IPS-18a (cell line): ENCODE data around the gene OSBP2.

Source experiments
- H3K27ac ChIP-seq: one replicate; pipeline ENCODE4 v1.5.1; 2013; ENCODE audit warnings: low read length
- H3K27me3 ChIP-seq: one replicate; pipeline ENCODE4 v1.6.1; 2013; ENCODE audit warnings: mild to moderate bottlenecking, low read length; ENCODE audit not compliant: control insufficient read depth, insufficient read depth
- H3K36me3 ChIP-seq: one replicate; pipeline ENCODE4 v1.6.1; 2013; ENCODE audit warnings: low read depth, low read length; ENCODE audit not compliant: control insufficient read depth
- H3K4me1 ChIP-seq: one replicate; pipeline ENCODE4 v1.6.1; 2013; ENCODE audit warnings: low read depth, low read length; ENCODE audit not compliant: control insufficient read depth
- H3K4me3 ChIP-seq: one replicate; pipeline ENCODE4 v1.5.1; 2013; ENCODE audit warnings: low read length
- H3K9ac ChIP-seq: one replicate; pipeline ENCODE4 v1.6.1; 2013; ENCODE audit warnings: mild to moderate bottlenecking, low read length, moderate library complexity
- H3K9me3 ChIP-seq: one replicate; pipeline ENCODE4 v1.6.1; 2013; ENCODE audit warnings: low read depth, low read length; ENCODE audit not compliant: control insufficient read depth

Gene OSBP2

GRCh38 chr22:30856741-30857502 is 162.2 kb downstream of the OSBP2 start:
- no peaks in the 10 kb centered on the region for H3K36me3 ChIP-seq
- H3K27ac ChIP-seq, result no peak overlapping the region

GRCh38 chr22:30857791-30858190 is 163.1 kb downstream of the OSBP2 start:
- H3K4me1 ChIP-seq, result no peaks in the 10 kb centered on the region
- H3K9ac ChIP-seq, result no peak overlapping the region
- H3K9me3 ChIP-seq, result no peaks in the 10 kb centered on the region
- H3K36me3 ChIP-seq, result no peaks in the 10 kb centered on the region
- no peak overlapping the region for H3K4me3 ChIP-seq
- no peak overlapping the region for H3K27ac ChIP-seq
- no peaks in the 10 kb centered on the region for H3K27me3 ChIP-seq

More at GRCh38 chr22:30856741-30857502, 162.2 kb downstream of the OSBP2 start:
- Histone ChIP-seq H3K4me1 (no peaks in the 10 kb centered on the region), H3K9ac (no peak overlapping the region), H3K27me3 (no peaks in the 10 kb centered on the region), H3K9me3 (no peaks in the 10 kb centered on the region), H3K4me3 (no peak overlapping the region)

GRCh38 chr22:30858976-30859713 is 164.5 kb downstream of the OSBP2 start:
- Histone ChIP-seq H3K4me3 (no peak overlapping the region), H3K27ac (no peak overlapping the region), H3K9me3 (no peaks in the 10 kb centered on the region), H3K4me1 (no peaks in the 10 kb centered on the region), H3K36me3 (no peaks in the 10 kb centered on the region), H3K9ac (no peak overlapping the region), H3K27me3 (no peaks in the 10 kb centered on the region)

- Histone ChIP-seq H3K27ac (no peak overlapping the region), H3K4me1 (no peaks in the 10 kb centered on the region), H3K36me3 (no peaks in the 10 kb centered on the region), H3K9ac (no peak overlapping the region), H3K27me3 (no peaks in the 10 kb centered on the region), H3K9me3 (no peaks in the 10 kb centered on the region), H3K4me3 (no peak overlapping the region)
Observed at GRCh38 chr22:30859714-30860095, 165.0 kb downstream of the OSBP2 start.

GRCh38 chr22:30860176-30861105 is 165.8 kb downstream of the OSBP2 start:
- Histone ChIP-seq H3K27ac (no peak overlapping the region), H3K9ac (no peak overlapping the region), H3K36me3 (no peaks in the 10 kb centered on the region), H3K27me3 (no peaks in the 10 kb centered on the region), H3K9me3 (no peaks in the 10 kb centered on the region), H3K4me1 (no peaks in the 10 kb centered on the region), H3K4me3 (no peak overlapping the region)

- Histone ChIP-seq H3K4me1 (no peaks in the 10 kb centered on the region), H3K9me3 (no peaks in the 10 kb centered on the region), H3K9ac (no peak overlapping the region), H3K27me3 (no peaks in the 10 kb centered on the region), H3K27ac (no peak overlapping the region), H3K4me3 (no peak overlapping the region), H3K36me3 (no peaks in the 10 kb centered on the region)
Observed at GRCh38 chr22:30861131-30861530, 166.5 kb downstream of the OSBP2 start.

GRCh38 chr22:30861688-30862552 is 167.2 kb downstream of the OSBP2 start:
- Histone ChIP-seq H3K27me3 (no peaks in the 10 kb centered on the region), H3K36me3 (no peaks in the 10 kb centered on the region), H3K9ac (no peak overlapping the region), H3K4me3 (no peak overlapping the region), H3K9me3 (no peaks in the 10 kb centered on the region), H3K27ac (no peak overlapping the region), H3K4me1 (no peaks in the 10 kb centered on the region)

GRCh38 chr22:30863081-30863833 is 168.6 kb downstream of the OSBP2 start:
- H3K4me1 ChIP-seq, result no peaks in the 10 kb centered on the region
- H3K36me3 ChIP-seq, result no peaks in the 10 kb centered on the region
- no peak overlapping the region for H3K9ac ChIP-seq
- no peak overlapping the region for H3K27ac ChIP-seq
- no peak overlapping the region for H3K4me3 ChIP-seq
- no peaks in the 10 kb centered on the region for H3K9me3 ChIP-seq
- H3K27me3 ChIP-seq, result no peaks in the 10 kb centered on the region

- Histone ChIP-seq H3K9me3 (no peaks in the 10 kb centered on the region), H3K36me3 (no peaks in the 10 kb centered on the region), H3K4me3 (no peak overlapping the region), H3K4me1 (no peaks in the 10 kb centered on the region), H3K27me3 (no peaks in the 10 kb centered on the region), H3K27ac (no peak overlapping the region), H3K9ac (no peak overlapping the region)
Observed at GRCh38 chr22:30864441-30865420, 170.1 kb downstream of the OSBP2 start.
